Testis (tissue), 3 donors: Measurements from ENCODE around the gene DDHD1. TPM values are rescaled to one million over a fixed set of nuclear protein-coding genes. Genes with fewer than 3 reads are reported as not detected.

ENCODE experiments used
- DNase-seq: peaks from one replicate; pipeline ENCODE4 v3.0.0-alpha.2; 2019
- H3K27ac ChIP-seq, 2 donors: fragments of 200-600 bp; sonication (generic); one replicate each; pipeline ENCODE4 v1.5.1; 2019
- H3K27me3 ChIP-seq: fragments of 200-600 bp; sonication (generic); one replicate; pipeline ENCODE4 v1.5.1; 2019
- H3K36me3 ChIP-seq: fragments of 200-600 bp; sonication (generic); one replicate; pipeline ENCODE4 v1.5.1; 2017; ENCODE audit warnings: low read depth; ENCODE audit errors: missing control alignments
- H3K4me1 ChIP-seq: fragments of 200-600 bp; sonication (generic); one replicate; pipeline ENCODE4 v1.5.1; 2019
- H3K4me3 ChIP-seq, 2 donors: fragments of 200-600 bp; sonication (generic); one replicate each; pipeline ENCODE4 v1.5.1; 2017 to 2019
- H3K9me3 ChIP-seq: fragments of 200-600 bp; sonication (generic); one replicate; pipeline ENCODE4 v1.5.1; 2017
- CTCF ChIP-seq, 3 experiments: fragments of 450-650 bp in 2 of 3; fragments of 200-600 bp in 1 of 3; sonication (generic) in 1 of 3; IDR thresholded peaks; one replicate each; pipeline ENCODE4 v1.5.1; 2016 to 2019; ENCODE audit warnings: antibody characterized with exemption in 3 of 3, mild to moderate bottlenecking in 2 of 3, moderate library complexity in 1 of 3
- POLR2A ChIP-seq: fragments of 450-650 bp; IDR thresholded peaks from one replicate; pipeline ENCODE4 v1.6.1; 2017; ENCODE audit warnings: antibody characterized with exemption, mild to moderate bottlenecking, moderate library complexity
- WGBS, 2 donors: methylation state at CpG; one replicate each; pipeline ENCODE4 v1.1.5; 2018; 5-methylcytosine and 5-hydroxymethylcytosine counted together
- intact Hi-C: fragments of 100-400 bp; cut with DNase I; formaldehyde crosslinking; loops from one replicate; pipeline ENCODE4 v1.15.1; 2023; ENCODE audit warnings: low total_unique reads
- polyA plus RNA-seq: library from polyadenylated mRNA; stranded (reverse); fragments of 350-450 nt; fragmentation: Illumina TruSeq; extraction: RNeasy Lipid Tissue Mini Kit (QIAGEN cat#74804); gene quantifications from one replicate; pipeline ENCODE4 v1.2.3, GENCODE V29; 2014; ENCODE audit warnings: low read depth, low replicate concordance; ENCODE audit not compliant: insufficient read depth
- total RNA-seq, 2 donors: library from RNA; depleted of rRNA; stranded (reverse); fragments of >200 nt; gene quantifications; one replicate each; pipeline ENCODE4 v1.2.3, GENCODE V29; 2016

Gene DDHD1
- total and polyA plus RNA-seq, 3 donors from 2014 or later = 41.6 to 76.2 (median 72.7) TPM

DNA sequence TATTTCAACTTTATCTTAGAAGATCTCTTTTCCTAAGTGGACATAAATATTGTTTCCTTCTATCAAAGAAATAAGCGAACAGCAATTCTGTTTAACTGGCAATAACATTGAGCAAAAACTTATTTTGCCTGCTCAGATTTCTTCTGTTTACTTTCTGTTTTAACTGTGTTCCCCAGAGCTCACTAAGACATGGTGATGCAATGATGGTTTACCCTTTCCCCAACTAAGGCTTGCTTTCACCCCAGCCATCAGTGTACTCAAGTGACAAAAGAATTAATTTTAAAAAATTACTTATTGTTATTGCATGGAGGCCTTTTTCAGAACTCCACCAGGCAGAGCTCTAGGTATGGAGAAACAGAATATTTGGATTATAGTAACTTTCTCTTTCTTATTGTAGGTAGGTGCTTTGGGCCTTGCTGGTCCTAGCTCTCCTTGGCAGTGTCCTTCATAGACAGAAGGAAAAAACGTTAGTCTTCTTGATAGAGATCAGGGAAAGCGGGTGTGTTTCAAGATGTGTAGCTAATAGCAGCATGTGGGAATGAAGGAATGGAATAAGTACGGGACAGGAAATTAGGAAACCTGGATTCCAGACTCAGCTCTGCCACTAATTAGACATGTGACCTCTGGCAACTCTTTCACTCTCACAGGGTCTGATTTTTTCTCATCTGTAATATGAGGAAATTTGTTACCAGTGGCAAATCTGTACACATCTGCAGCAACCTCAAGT is 14.6 kb upstream of the DDHD1 start:
- 49 to 62% methylated on average over 4 of the region's 4 CpGs for WGBS, 2 donors
- TF ChIP-seq POLR2A (no peak), CTCF (IDR thresholded peaks at IDR 0.05) (no peak)
- Histone ChIP-seq H3K27me3 (no peaks in the 10 kb centered on the region), H3K27ac (no peak overlapping the region), H3K4me3 (no peak overlapping the region), H3K4me1 (peaks cover 5% of the 10 kb centered on the region), H3K36me3 (no peaks in the 10 kb centered on the region), H3K9me3 (no peaks in the 10 kb centered on the region)
- intact Hi-C loops = no loop called here
- DNase-seq = no peak

- H3K27ac ChIP-seq = no peak overlapping the region
- intact Hi-C loops = no loop called here
- H3K9me3 ChIP-seq = no peaks in the 10 kb centered on the region
- no peaks in the 10 kb centered on the region for H3K27me3 ChIP-seq
- WGBS, 2 donors = 76 to 89% methylated on average over 2 of the region's 2 CpGs
- DNase-seq = no peak
- H3K36me3 ChIP-seq = no peaks in the 10 kb centered on the region
- TF ChIP-seq POLR2A (no peak), CTCF (IDR thresholded peaks at IDR 0.05) (no peak)
- H3K4me3 ChIP-seq = no peak overlapping the region
- no peaks in the 10 kb centered on the region for H3K4me1 ChIP-seq
These were observed 8.8 kb upstream of the DDHD1 start for GRCh38 chr14:53161758-53162435.

- Histone ChIP-seq H3K4me3 (no peak overlapping the region), H3K9me3 (no peaks in the 10 kb centered on the region), H3K36me3 (no peaks in the 10 kb centered on the region), H3K27me3 (no peaks in the 10 kb centered on the region), H3K4me1 (peaks cover 3% of the 10 kb centered on the region), H3K27ac (no peak overlapping the region)
- 91% methylated on average over 4 of the region's 4 CpGs for WGBS, 2 donors
- DNase-seq = no peak
- intact Hi-C loops = no loop called here
- no peak for TF ChIP-seq POLR2A
- TF ChIP-seq CTCF (IDR thresholded peaks at IDR 0.05) = no peak
These were observed 3.1 kb upstream of the DDHD1 start for GRCh38 chr14:53156238-53156637.

GRCh38 chr14:53153702-53154112 is 584 bp upstream of the DDHD1 start:
- intact Hi-C loops = no loop called here

More at GRCh38 chr14:53153702-53154112, 584 bp upstream of the DDHD1 start:
- peak overlapping the region; percentile 67 to 88 for H3K27ac ChIP-seq
- no peak for DNase-seq
- H3K27me3 ChIP-seq = no peaks in the 10 kb centered on the region
- no peaks in the 10 kb centered on the region for H3K36me3 ChIP-seq
- WGBS, 2 donors = 45 to 50% methylated on average over 4 of the region's 4 CpGs
- peaks cover 10% of the 10 kb centered on the region for H3K4me1 ChIP-seq
- peak overlapping the region; percentile 72 to 79 for H3K4me3 ChIP-seq
- no peaks in the 10 kb centered on the region for H3K9me3 ChIP-seq
- TF ChIP-seq CTCF (IDR thresholded peaks at IDR 0.05) = no peak
- TF ChIP-seq POLR2A = no peak
